Measurements from ENCODE around the gene NEUROD4. TPM values are rescaled to one million over a fixed set of nuclear protein-coding genes. Genes with fewer than 3 reads are reported as not detected.

NEUROD4 gene
- total and polyA plus RNA-seq, 7 donors = not detected

DNA sequence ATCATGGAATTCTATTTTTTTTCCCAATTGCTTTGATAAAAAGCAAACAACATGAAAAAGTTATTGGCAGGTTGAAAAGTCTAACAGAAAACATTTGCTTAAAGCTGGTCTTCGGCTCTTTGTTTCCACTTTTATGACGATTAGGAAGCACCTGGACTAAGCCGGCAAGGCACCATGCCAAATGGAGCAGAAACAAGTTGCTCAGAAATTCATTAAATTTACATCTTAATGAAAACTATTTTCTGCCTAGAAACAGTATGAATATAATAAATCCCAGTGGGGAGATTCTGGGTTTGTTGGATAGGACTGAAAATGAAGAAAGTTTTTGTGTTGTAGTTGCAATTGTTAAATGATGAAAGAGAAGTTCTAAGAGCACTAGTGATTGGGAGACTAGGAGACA is 55.0 kb downstream of the NEUROD4 start:
- ATAC-seq (no peak), DNase-seq (no peak)
- 36 to 44% (median 38%) methylated on average over 3 of the region's 3 CpGs for WGBS, 3 donors
- no peaks in the 10 kb centered on the region for H3K27me3 ChIP-seq (ENCODE audit: insufficient read depth in 3 of 3, low read length in 2 of 3)
- no peaks in the 10 kb centered on the region for H3K4me1 ChIP-seq
- intact Hi-C loops (cut with DNase I) = loop anchor here in 1 of 2 donors (10.0 kb wide), 1 partner anchor 370 kb away; no protein-coding TSS in a partner anchor
- H3K27ac ChIP-seq = no peak overlapping the region
- H3K36me3 ChIP-seq (ENCODE audit: insufficient read depth in 1 of 2, low read depth in 1 of 2) = no peaks in the 10 kb centered on the region
- H3K4me3 ChIP-seq = no peak overlapping the region
- peaks cover 4% of the 10 kb centered on the region for H3K9me3 ChIP-seq
- TF ChIP-seq, protein P1, sequence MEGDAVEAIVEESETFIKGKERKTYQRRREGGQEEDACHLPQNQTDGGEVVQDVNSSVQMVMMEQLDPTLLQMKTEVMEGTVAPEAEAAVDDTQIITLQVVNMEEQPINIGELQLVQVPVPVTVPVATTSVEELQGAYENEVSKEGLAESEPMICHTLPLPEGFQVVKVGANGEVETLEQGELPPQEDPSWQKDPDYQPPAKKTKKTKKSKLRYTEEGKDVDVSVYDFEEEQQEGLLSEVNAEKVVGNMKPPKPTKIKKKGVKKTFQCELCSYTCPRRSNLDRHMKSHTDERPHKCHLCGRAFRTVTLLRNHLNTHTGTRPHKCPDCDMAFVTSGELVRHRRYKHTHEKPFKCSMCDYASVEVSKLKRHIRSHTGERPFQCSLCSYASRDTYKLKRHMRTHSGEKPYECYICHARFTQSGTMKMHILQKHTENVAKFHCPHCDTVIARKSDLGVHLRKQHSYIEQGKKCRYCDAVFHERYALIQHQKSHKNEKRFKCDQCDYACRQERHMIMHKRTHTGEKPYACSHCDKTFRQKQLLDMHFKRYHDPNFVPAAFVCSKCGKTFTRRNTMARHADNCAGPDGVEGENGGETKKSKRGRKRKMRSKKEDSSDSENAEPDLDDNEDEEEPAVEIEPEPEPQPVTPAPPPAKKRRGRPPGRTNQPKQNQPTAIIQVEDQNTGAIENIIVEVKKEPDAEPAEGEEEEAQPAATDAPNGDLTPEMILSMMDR (IDR thresholded peaks at IDR 0.05) = no peak

Other genes with a start within 250 kb of the NEUROD4 start
- gene MUCL1, start 165.5 kb upstream of the NEUROD4 start, total RNA-seq = not detected
- not detected for gene MUCL1, start 165.5 kb upstream of the NEUROD4 start, polyA plus RNA-seq
- under 1 TPM in 2 of 4 donors, not detected in 2; 0.54 to 0.61 TPM for gene TESPA1, start 35.2 kb upstream of the NEUROD4 start, total RNA-seq
- gene TESPA1, start 35.2 kb upstream of the NEUROD4 start, polyA plus RNA-seq = under 1 TPM; 0.08 to 0.87 (median 0.17) TPM
- gene OR9K2, start 106.4 kb downstream of the NEUROD4 start, total RNA-seq = not detected
- not detected for gene OR9K2, start 106.4 kb downstream of the NEUROD4 start, polyA plus RNA-seq
- not detected for gene OR10A7, start 201.1 kb downstream of the NEUROD4 start, total RNA-seq
- not detected for gene OR10A7, start 201.1 kb downstream of the NEUROD4 start, polyA plus RNA-seq
- not detected for gene OR6C74, start 224.6 kb downstream of the NEUROD4 start, total RNA-seq
- gene OR6C74, start 224.6 kb downstream of the NEUROD4 start, polyA plus RNA-seq = not detected

All from psoas muscle (tissue), 8 donors.